Epidermal melanocyte (primary cell): ENCODE results near the gene TCIRG1.
"Not testable (repeated sequence)": the region's sequence is repeated elsewhere in the genome, so short reads cannot be mapped to it uniquely, and the experiment has no call there.

Experiments used
- DNase-seq: peaks from one replicate; pipeline ENCODE4 v3.0.0; 2011; ENCODE audit warnings: low spot score; ENCODE audit not compliant: insufficient read length

Gene TCIRG1

DNA sequence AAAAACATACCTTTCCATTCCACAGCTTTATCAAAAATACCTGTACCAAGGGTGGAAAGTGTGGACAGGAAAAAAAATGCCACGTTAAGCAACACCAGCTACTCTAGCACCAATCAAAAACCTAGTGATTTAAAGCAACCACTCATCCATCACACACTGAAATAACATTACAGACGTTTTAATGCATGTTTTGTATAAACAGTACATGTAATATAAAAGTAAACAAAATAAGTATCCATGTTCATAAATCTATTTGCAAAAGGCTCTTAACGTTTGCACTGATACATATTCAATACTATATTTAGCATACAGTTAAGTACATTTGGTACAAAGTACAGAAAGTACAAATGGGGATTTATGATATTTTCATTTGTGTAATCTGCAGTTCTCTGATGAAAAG, 43.7 kb downstream of the TCIRG1 start:
- DNase-seq, result no peak

DNA sequence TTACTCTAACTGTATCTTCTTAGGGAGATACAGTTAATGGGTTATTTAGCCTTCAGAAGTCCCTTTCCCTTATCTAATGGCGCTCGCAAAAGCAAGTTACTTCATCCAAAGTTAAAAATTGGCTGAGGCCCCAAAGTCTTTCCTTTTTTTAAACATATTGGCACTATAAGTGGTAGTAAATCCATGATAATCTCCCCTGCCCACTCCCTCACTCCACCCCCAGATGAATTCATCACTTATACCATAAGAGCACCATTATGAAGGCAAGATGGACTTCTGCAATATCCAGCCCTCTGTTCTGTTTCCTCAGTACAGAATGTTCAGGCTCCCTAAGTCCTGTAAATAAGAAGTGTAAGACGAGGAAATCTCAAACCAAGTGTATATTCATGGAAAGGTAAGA, 44.7 kb downstream of the TCIRG1 start:
- DNase-seq, result no peak

DNA sequence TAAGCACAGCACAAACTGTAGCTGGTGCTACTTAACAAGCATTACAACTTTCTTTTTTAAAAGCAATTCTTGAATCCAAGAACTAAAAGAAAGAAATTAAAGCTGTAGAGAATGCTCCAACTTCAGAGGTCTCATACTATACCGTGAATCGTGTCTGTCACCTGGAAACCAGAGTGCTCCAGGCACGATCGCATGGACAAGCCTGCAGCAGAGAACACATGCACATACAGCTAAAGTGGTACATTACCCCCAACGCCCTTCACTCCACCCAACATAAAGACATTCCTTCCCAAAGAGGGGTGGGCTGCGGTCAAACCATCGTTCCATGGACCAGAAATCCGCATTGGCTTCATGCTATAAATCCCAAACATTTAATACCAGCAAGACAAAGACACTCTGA, 50.9 kb downstream of the TCIRG1 start:
- no peak for DNase-seq

DNA sequence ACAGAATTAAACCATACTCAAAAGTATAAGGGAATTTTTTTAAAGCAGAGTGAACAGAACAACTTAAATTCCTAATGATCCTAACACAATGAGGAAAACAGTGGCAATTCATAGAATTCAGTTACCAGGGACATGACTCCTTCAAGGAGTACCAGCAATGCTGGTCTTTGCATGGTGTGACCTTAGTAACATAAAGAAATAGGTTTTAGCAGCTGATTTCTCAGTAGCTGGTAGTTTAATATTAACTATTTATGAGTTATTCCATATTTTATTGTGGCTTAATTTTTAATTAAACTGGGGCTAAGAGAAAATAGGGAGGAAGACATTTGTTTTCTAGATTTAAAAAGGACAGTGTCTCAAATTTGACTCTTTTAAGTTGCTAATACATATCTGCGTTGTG, 51.5 kb downstream of the TCIRG1 start:
- no peak for DNase-seq

DNA sequence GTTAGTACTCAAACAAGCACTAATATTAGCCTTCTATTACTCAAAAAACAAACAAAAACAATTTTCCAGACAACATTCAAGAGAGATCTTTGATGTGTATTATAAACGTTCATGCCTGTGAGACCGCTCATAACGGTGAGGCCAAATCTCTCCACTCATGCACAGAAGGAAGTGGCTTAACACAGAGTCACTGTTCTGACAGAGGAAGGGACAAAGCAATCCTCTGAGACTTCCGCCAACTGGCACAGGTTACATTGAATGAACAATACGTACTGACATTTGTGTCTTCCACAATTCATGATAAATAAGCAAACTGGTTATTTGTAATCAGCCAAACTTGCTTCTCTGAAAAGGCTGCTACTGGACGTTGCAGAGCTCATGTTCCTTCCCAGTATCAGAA, 51.9 kb downstream of the TCIRG1 start:
- DNase-seq, result no peak

DNA sequence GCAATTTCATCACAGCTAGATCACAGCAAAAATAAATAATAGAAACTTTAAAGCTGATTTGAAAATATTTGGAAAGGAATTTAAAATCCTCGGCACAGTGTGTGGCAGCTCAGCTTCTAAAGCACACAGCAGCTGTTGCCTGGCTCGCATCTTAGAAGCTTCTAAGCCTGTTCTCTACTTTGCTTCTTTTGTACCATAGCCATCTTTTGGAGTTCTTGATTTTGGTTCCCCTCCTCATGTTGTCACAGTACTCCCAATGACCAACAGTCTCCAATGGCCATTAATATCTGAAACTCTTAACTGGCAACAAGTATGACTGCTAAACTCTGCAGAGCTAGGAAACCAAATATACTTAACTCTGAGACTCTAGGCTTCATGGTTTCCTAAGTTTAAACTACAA, 53.6 kb downstream of the TCIRG1 start:
- no peak for DNase-seq

DNA sequence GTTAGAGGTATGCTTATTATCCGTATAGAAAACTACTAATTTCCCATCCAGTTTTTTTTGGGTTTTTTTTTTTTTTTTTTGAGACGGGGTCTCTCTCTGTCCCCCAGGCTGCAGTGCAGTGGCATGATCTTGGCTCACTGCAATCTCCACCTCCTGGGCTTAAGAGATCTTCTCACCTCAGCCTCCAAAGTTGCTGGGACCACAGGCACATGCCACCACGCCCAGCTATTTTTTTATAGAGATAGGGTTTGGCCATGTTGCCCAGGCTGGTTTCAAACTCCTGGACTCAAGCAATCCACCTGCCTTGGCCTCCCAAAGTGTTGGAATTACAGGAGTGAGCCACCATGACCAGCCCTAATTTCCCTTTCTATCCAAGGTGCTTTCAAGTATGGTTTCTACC, 54.1 kb downstream of the TCIRG1 start:
- DNase-seq, result not testable (repeated sequence)

DNA sequence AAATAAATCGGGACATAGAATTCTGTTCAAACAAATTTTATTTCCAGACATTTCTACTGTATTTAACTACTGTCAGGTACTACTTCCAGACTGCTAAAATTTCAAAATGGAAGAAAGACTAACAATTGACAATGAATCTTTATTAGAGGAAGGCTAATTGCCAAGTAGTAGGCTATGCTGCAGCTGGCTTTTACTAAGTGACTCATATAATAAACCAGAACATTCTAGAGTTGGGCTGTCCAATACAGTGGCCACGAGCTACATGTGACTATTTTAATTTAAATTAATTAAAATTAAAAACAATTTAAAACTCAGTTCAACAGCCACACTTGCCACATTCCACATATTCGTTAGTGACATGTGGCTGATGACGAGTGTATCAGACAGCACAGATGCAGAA, 54.7 kb downstream of the TCIRG1 start:
- DNase-seq, result no peak

DNA sequence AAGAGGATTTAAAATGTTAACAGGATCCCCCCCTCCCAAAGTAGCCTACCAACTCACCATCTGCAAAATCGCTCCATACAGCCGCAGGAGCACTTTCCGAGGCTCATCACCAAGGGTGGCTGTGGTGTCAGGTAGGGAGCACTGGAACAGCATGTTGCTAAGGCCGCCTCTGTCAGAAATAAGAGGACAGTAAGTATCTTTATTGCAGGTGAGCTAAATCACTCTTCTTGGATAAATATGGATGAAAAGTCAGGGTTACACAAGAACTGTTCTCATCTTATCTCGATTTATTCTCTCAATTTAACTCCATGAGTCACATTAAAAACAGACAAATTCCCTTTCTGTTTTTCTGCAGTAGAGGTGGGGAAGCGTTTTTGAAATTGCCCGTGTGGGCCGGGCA, 58.1 kb downstream of the TCIRG1 start:
- no peak for DNase-seq

DNA sequence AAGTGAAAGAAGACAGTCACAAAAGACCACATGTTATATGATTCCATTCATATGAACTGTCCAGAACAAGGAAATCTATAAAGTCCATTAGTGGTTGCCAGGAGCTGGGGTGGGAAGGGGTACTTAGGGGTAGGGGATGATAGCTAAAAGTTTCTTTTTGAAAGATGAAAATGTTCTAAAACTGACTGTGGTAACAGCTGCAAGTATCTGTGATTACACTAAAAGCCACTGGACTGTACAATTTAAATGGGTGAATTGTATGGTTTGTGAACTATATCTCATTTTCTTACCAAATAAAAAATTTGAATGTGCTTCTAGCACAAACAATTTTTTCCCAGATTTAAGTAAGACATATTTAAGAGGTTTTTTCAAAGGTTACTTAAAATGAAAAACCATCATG, 60.2 kb downstream of the TCIRG1 start:
- DNase-seq, result no peak

DNA sequence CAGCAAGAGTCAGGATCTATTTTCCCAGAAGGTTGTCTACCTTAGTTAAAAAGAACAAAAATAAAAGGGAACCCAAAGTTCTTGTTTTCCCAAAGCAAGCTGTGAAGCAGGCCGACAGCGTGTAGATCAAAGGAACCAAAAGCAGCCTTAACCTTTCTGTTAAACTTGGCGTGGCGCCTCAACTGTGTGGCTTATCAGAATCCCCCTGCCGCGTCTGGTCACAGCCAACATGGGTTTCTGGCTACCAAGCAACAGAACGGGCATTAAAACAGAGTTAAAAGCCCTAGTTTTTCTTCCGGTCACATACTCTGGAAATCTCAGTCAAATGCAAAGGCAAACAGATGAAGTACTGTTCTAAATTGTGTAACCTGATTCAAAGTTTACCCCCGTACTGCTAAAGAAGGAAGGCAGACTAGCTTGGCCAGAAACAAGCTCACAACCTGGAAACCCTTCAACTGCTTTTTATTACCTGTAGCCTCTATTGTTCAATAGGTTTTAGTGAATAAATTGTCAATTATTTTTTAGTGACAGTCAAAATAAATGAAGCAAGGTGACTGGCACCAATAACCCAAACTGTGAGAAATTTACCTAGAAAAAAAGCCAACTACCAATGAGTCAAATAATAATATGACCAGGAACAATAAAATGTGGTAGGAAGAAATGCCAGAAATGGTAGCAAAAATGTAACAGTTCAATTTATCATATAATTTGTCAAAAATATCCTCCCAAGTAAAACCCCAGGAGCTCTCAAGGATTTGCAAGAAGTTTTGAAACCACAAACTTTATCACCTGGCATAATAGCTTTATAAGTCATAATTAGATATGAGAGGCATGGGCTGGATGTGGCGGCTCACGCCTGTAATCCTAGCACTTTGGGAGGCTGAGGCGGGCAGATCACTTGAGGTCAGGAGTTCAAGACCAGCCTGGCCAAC, 60.9 kb downstream of the TCIRG1 start:
- DNase-seq, result no peak
